GDM1 (cell line): Measurements from ENCODE around the gene EPHX1.
"Not testable (repeated sequence)": the region's sequence is repeated elsewhere in the genome, so short reads cannot be mapped to it uniquely, and the experiment has no call there.

Experiments used
- DNase-seq: peaks from one replicate; lab custom pipeline; 2025; lab: John Stamatoyannopoulos, UW

The EPHX1 gene

GRCh38 chr1:225777583-225778336, 32.2 kb upstream of the EPHX1 start, which contains the start of gene SRP9:
SRP9 (plus strand) TSS chr1:225777826; CDS start chr1:225777941, 115 bp downstream.
- peak; percentile 99 for DNase-seq

- no peak for DNase-seq
These were observed 31.6 kb upstream of the EPHX1 start for GRCh38 chr1:225778337-225778669.

DNA sequence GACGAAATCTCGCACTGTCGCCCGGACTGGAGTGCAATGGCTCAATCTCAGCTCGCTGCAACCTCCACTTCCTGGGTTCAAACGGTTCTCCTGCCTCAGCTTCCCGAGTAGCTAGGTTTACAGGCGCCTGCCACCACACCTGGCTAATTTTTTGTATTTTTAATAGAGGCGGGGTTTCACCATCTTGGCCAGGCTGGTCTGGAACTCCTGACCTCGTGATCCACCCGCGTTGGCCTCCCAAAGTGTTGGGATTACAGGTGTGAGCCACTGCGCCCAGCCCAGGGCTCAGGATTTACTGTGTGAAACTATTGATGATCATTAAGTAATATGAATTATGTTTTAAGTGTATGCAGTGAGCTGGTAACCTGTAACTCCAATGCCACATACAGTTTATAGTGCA, 30.8 kb upstream of the EPHX1 start:
- DNase-seq: not testable (repeated sequence)

GRCh38 chr1:225780134-225780533, 29.8 kb upstream of the EPHX1 start:
- no peak for DNase-seq

- DNase-seq: no peak
These were observed 29.3 kb upstream of the EPHX1 start for GRCh38 chr1:225780630-225781029.

DNA sequence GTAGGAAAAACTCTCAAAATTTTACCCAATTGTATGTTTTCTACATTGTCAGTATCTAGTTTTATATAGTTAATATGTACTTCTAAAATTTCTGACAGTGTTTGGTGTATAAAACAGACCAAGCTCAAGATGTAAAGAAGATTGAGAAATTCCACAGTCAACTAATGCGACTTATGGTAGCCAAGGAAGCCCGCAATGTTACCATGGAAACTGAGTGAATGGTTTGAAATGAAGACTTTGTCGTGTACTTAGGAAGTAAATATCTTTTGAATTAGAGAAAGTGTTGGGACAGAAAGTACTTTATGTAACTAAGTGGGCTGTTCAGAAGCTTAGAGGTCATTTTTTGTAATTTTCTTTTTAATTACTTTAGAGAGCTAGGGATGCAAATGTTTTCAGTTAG, 20.8 kb upstream of the EPHX1 start:
- DNase-seq: not testable (repeated sequence)

DNA sequence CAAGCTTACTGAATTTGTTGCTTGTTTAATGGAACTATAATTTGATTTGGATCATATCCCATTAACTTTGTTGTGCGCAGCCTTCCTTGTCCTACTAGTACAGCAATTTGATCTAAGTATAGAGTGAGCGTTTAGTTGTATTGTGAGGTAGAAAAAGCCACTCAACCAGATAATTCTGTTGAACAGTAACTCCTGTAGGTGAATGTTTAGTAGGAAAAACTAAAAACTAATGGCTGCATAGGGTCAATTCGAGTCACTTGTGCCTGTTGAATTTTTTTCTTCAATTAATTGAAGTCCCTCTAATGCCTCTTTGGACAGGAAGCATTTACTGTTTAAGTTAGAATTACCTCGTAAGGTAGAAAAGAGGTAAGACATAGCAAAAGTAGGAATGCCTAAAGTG, 15.0 kb upstream of the EPHX1 start:
- DNase-seq: no peak

DNA sequence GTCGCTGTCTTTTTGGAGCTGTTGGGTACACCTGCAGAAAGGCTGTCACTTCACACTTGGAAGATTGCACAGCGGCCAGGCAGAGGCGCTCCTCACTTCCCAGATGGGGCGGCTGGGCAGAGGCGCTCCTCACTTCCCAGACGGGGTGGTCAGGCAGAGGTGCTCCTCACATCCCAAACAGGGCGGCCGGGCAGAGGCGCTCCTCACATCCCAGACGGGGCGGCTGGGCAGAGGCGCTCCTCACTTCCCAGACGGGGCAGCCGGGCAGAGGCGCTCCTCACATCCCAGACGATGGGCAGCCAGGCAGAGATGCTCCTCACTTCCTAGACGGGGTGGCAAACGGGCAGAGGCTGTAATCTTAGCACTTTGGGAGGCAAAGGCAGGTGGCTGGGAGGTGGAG, 13.8 kb upstream of the EPHX1 start:
- DNase-seq: not testable (repeated sequence)

- not testable (repeated sequence) for DNase-seq
These were observed 8.8 kb upstream of the EPHX1 start for GRCh38 chr1:225801146-225801545.

GRCh38 chr1:225806249-225806648, 3.7 kb upstream of the EPHX1 start:
- no peak for DNase-seq

GRCh38 chr1:225806736-225807135, 3.2 kb upstream of the EPHX1 start:
- DNase-seq: not testable (repeated sequence)

- DNase-seq: no peak
These were observed 1.8 kb upstream of the EPHX1 start for GRCh38 chr1:225808136-225808535.

- DNase-seq: not testable (repeated sequence)
These were observed 935 bp downstream of the EPHX1 start for GRCh38 chr1:225810579-225811538.

DNA sequence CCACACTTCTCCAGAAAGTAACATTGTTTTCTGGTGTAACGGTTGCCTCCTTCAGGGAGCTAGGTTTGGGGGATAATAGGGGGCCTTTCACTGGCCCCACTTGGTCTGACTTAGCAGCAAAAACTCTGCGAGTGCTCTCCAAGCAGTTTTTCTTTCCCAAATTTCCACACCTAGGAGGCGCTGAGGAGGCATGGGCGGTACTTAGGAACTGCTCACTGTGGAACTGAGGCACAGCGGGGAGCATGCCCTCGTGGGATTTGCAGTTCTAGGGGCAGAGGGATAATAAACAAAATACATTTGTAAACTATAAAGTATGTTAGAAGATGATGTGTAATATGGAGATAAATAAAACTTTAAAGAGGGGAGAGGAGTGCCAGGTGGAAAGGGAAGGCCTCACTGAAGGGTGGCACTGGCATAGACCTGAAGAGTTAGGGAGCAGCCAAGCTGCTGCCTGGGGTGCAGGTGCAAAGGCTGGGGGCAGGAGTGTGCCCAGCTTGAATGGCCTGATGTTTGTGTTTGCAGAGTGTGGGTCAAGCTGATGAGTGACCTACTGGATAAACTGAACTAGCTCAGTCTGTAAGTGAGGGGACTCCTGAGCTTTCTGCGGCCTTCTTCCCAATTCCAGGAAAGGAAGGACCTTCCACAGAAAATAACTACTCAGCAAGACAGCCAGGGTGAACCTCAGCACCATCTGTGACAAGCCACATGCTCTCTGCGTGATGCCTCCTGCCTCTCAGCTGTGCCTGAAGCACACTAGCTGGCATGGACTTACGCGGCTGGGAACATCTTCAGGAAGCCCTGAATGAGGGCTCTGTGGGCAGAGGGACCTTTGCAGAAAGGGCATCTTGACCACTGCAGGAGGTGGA, 1.9 kb downstream of the EPHX1 start:
- DNase-seq: no peak

- no peak for DNase-seq
These were observed 2.7 kb downstream of the EPHX1 start for GRCh38 chr1:225812488-225813213.

DNA sequence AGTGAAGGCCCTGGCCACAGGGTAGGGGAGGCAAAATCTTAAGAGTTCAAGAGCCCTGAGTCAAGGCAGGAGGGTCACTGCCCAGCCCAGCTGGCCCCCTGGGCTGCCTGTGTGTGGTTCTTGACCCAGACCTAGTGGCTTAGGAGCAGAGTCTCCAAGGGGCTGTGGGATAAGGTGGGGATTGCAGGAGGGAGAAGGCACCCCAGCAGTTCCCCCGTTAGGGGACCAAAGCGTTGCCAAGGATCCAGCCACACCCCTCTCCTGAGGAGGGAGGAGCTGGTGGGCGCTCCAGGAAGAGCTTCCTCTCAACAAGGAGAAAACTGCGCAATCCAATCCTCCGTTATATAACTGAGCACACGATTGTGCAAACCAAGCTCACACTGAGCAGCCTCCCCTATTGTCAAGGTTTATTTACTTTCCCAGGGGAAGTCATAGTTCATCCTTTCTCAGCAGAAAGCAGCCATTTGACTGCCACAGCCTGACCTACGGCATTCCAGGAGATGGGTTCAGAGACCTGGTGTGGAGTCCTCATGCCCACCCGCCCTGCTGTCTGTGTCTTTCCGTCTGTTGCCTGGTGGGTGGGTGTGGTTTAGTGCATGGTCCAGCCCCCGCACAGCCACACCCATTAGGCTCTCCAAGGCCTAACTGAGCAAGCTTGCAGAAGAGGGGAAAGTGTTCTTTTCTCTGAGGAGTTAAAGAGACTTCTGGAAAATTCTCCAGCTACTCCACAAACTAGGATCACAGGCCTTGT, 3.5 kb downstream of the EPHX1 start:
- no peak for DNase-seq

- DNase-seq: no peak
These were observed 4.5 kb downstream of the EPHX1 start for GRCh38 chr1:225814381-225814780.

GRCh38 chr1:225815090-225815489, 5.2 kb downstream of the EPHX1 start:
- DNase-seq: not testable (repeated sequence)

- DNase-seq: no peak
These were observed 5.7 kb downstream of the EPHX1 start for GRCh38 chr1:225815526-225816178.
